K562 (cell line): ENCODE results near the gene ZSCAN26. TPM values are rescaled to one million over a fixed set of nuclear protein-coding genes. Genes with fewer than 3 reads are reported as not detected.
A peak's percentile ranks its signal among the peaks of the same experiment; 100 is the strongest.

Experiments used
- ARID3B ChIP-seq: fragments of 250-450 bp; sonication (Bioruptor Pico); IDR thresholded peaks from 2 replicates; pipeline ENCODE4 v1.4.0; 2020; ENCODE audit warnings: borderline replicate concordance
- BRD4 ChIP-seq: fragments of 200-600 bp; sonication (generic); IDR thresholded peaks from 2 replicates; pipeline ENCODE4 v1.6.1; 2017; ENCODE audit warnings: inconsistent platforms
- E2F3 ChIP-seq: fragments of 250-450 bp; sonication (Bioruptor Pico); IDR thresholded peaks from 2 replicates; pipeline ENCODE4 v1.4.0; 2020; ENCODE audit warnings: mild to moderate bottlenecking
- ELF2 ChIP-seq: fragments of 250-450 bp; sonication (Bioruptor Pico); IDR thresholded peaks from 2 replicates; pipeline ENCODE4 v1.5.0; 2021; ENCODE audit warnings: mild to moderate bottlenecking
- ELK1 ChIP-seq: sonication (generic); formaldehyde crosslinking; IDR thresholded peaks from 2 replicates; pipeline ENCODE4 v1.8.1; 2022; ENCODE audit warnings: missing genetic modification reagents
- EZH2 ChIP-seq: IDR thresholded peaks from 2 replicates; pipeline ENCODE4 v1.6.1; 2012; ENCODE audit warnings: low read depth, mild to moderate bottlenecking, inconsistent platforms, low read length, borderline replicate concordance
- GABPA ChIP-seq: fragments of 200-800 bp; sonication (Bioruptor generic); conservative IDR thresholded peaks from 2 replicates; pipeline ENCODE4 v1.6.1; 2016; ENCODE audit warnings: low read depth, missing genetic modification characterization, missing compliant biosample characterization
- MECOM ChIP-seq: fragments of 250-450 bp; sonication (Bioruptor Pico); IDR thresholded peaks from 2 replicates; pipeline ENCODE4 v1.8.0; 2022; ENCODE audit warnings: inconsistent platforms
- NCOA6 ChIP-seq: fragments of 450-650 bp; IDR thresholded peaks from 2 replicates; pipeline ENCODE4 v1.6.1; 2017; ENCODE audit warnings: mild to moderate bottlenecking
- NR1H2 ChIP-seq: sonication (generic); formaldehyde crosslinking; IDR thresholded peaks from 2 replicates; pipeline ENCODE4 v1.4.0; 2020; ENCODE audit warnings: mild to moderate bottlenecking, missing genetic modification reagents
- PHF21A ChIP-seq: fragments of 450-650 bp; IDR thresholded peaks from 2 replicates; pipeline ENCODE4 v1.6.1; 2017; ENCODE audit warnings: low read depth, borderline replicate concordance
- SP2 ChIP-seq: IDR thresholded peaks from 2 replicates; pipeline ENCODE4 v1.6.1; 2011; ENCODE audit warnings: mild to moderate bottlenecking, low read depth, low read length, moderate library complexity; ENCODE audit not compliant: poor library complexity, severe bottlenecking; ENCODE audit errors: extremely low read depth
- ZBTB49 ChIP-seq: sonication (generic); formaldehyde crosslinking; IDR thresholded peaks from 2 replicates; pipeline ENCODE4 v1.8.0; 2022; ENCODE audit warnings: missing genetic modification reagents, mild to moderate bottlenecking, borderline replicate concordance
- ZHX1 ChIP-seq: fragments of 150-350 bp; conservative IDR thresholded peaks from 2 replicates; pipeline ENCODE4 v1.6.1; 2014; ENCODE audit warnings: low read length
- ZKSCAN8 ChIP-seq: fragments of 200-800 bp; sonication (Bioruptor generic); IDR thresholded peaks from 2 replicates; pipeline ENCODE4 v1.6.1; 2016; ENCODE audit warnings: missing genetic modification characterization, missing compliant biosample characterization
- ZNF184 ChIP-seq: sonication (generic); formaldehyde crosslinking; IDR thresholded peaks from 2 replicates; pipeline ENCODE4 v1.5.0; 2020; ENCODE audit warnings: missing genetic modification reagents
- ZNF197 ChIP-seq: fragments of 200-800 bp; sonication (Bioruptor generic); IDR thresholded peaks from 2 replicates; pipeline ENCODE4 v1.6.1; 2016; ENCODE audit warnings: low read depth, missing genetic modification characterization, missing compliant biosample characterization
- ZNF217 ChIP-seq: sonication (generic); formaldehyde crosslinking; IDR thresholded peaks from 2 replicates; pipeline ENCODE4 v1.8.0; 2022; ENCODE audit warnings: mild to moderate bottlenecking, missing genetic modification reagents
- ZNF224 ChIP-seq: sonication (generic); formaldehyde crosslinking; IDR thresholded peaks from 2 replicates; pipeline ENCODE4 v1.8.0; 2022; ENCODE audit warnings: mild to moderate bottlenecking, missing genetic modification reagents
- ZNF431 ChIP-seq: sonication (generic); formaldehyde crosslinking; IDR thresholded peaks from 2 replicates; pipeline ENCODE4 v1.8.0; 2022; ENCODE audit warnings: mild to moderate bottlenecking, missing genetic modification reagents
- polyA plus RNA-seq, 8 experiments: library from polyadenylated mRNA; depleted of rRNA in 4 of 8; stranded (reverse) in 5 of 8; unstranded in 3 of 8; fragments of >200 nt; fragmentation: Nextera tagmentation in 2 of 8; fragmentation: Illumina TruSeq in 1 of 8; extraction: Ambion mirVana in 2 of 8; extraction: Trizol in 1 of 8; gene quantifications; 2 replicates each; pipeline versions ENCODE4 v1.2.1 to v1.2.3, GENCODE V29; 2011 to 2014; ENCODE audit warnings: inconsistent platforms in 1 of 8, missing spikeins in 1 of 8
- total RNA-seq, 7 experiments: library from RNA; depleted of rRNA in 6 of 7; stranded (reverse); fragments of >200 nt in 6 of 7; fragmentation: Illumina TruSeq in 2 of 7; extraction: Trizol in 2 of 7; gene quantifications; 2 replicates each; pipeline versions ENCODE4 v1.2.1 to v1.2.3, GENCODE V29; 2011 to 2021; ENCODE audit warnings: low replicate concordance in 1 of 7

Gene ZSCAN26
- total and polyA plus RNA-seq, 9 of the 15 experiments (the other 6 are each of a cell fraction or from before 2014, with no cell fraction given), result 5.9 to 14.2 (median 10.5) TPM

DNA sequence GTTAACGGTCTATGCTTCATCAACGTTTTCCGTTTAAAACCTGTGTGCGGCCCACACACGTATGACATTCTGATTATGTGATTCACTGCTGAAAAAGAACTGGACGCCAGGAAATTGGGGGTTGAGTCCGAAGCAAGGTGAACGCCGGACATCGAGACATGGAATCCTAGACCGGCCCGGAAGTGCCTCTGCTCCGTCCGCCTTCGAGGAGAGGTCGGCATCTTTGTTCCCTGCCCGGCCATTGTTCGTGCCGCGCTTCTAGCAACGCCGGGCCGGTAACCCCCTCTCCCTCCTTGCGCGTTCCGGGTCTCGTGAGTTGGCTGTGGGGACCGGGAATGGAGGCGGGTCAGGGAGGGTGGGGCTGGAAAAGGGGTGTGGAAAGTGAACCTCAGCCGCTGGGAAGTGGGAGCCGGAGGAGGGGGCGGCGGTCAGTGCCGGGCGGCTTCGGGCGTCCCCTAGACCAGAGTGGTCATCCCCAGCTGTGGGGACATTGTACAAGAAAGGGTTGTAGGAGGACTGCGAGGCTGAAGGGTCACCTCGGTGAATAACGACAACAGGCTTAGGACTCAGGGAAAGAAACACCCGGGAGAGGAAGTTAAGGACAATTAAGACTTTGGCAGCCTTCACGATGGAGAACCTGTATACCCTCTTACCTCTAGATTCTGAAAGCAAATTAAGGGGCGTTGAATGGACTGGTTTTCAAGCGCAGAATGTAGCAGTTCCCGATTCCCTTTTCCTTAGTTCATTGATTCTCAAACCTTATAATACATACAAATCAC, 41.7 kb upstream of the ZSCAN26 start, which contains the start of gene ZSCAN9 (continued):
- TF ChIP-seq ZHX1 (0 out of 2 replicates have a peak, but pooled peaks have one; percentile 72), SP2 (peak; percentile 96), ZNF431 (no peak), ARID3B (CRISPR knock-in tag) (no peak), E2F3 (CRISPR knock-in tag) (no peak), ZNF217 (no peak), NCOA6 (no peak), ZNF197 (peak; percentile 28; the same call in 1 of the 2 replicates), NR1H2 (CRISPR knock-in tag) (no peak), ELF2 (peak; percentile 91), EZH2 (no peak), ZKSCAN8 (CRISPR knock-in tag) (0 out of 2 replicates have a peak, but pooled peaks have one; percentile 58), GABPA (tag) (peak; percentile 99), MECOM (CRISPR knock-in tag) (no peak), ZBTB49 (CRISPR knock-in tag) (no peak), BRD4 (peak; percentile 96), ZNF184 (CRISPR knock-in tag) (no peak), ZNF224 (no peak), ELK1 (CRISPR knock-in tag) (no peak), PHF21A (peak; percentile 55; the same call in 1 of the 2 replicates)
